CD4-positive, alpha-beta T cell treated with Interleukin-6 for 4 hours (primary cell): Measurements from ENCODE around the gene NME5.
"Not testable (repeated sequence)": the region's sequence is repeated elsewhere in the genome, so short reads cannot be mapped to it uniquely, and the experiment has no call there.

Experiments used
- DNase-seq: peaks from one replicate; pipeline ENCODE4 v3.0.0-alpha.2; 2020; ENCODE audit warnings: mixed read lengths

NME5 gene

GRCh38 chr5:138070026-138070425 is 69.2 kb downstream of the NME5 start:
- DNase-seq: not testable (repeated sequence)

DNA sequence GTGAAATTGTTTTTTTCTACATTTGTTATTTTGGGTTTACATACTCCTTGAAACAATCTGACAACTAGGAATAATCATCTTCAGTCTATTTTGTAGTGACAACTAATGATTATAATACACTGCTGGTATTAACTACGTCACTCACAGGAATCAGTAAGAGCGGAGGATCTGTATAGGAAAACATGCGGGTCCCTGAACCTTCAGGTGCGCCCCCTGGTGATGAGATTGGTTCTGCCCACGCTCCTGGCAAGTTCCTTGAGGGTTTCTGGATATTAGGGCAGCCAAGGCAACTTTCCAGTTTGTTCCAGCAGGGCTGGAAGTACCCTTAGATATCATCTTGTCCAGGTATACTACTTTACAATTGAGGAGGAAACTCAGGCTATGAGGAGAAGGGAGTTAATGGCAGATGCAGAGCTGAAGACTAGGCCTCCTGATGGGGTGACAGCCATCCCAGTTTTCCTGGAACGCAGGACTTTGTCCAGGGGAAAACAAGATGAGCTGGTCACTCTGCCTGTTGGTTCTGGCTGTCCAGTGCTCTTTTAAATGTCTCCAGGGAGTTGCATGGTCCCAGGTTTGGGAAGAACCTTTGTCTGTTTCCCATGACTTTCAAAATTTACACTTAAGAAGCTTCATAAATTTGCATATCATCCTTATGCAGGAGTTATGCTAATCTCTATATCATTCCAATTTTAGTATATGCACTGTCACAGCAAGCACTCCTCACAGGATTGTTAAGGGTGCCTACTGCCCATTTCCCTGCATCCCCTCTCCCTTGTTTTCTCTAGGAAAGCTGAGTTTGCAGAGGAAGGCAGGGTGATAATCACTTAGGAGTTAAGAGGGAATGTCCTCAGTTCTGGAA is 70.3 kb downstream of the NME5 start:
- peak; percentile 80 for DNase-seq

GRCh38 chr5:138067945-138068344 is 71.3 kb downstream of the NME5 start:
- no peak for DNase-seq
